Suprapubic skin (tissue), 4 donors: ENCODE results near the gene APLP2.

Experiments used
- CTCF ChIP-seq, 2 donors: fragments of 200-600 bp in 1 of 2; fragments of 450-650 bp in 1 of 2; sonication (generic) in 1 of 2; IDR thresholded peaks; one replicate each; pipeline ENCODE4 v1.5.1; 2016 to 2019; ENCODE audit warnings: antibody characterized with exemption in 2 of 2, mild to moderate bottlenecking in 1 of 2, moderate library complexity in 1 of 2
- EP300 ChIP-seq: sonication (generic); formaldehyde crosslinking; IDR thresholded peaks from one replicate; pipeline ENCODE4 v1.6.1; 2017; ENCODE audit warnings: antibody characterized with exemption
- POLR2A ChIP-seq, 2 donors: fragments of 450-650 bp; IDR thresholded peaks; one replicate each; pipeline ENCODE4 v1.6.1; 2017; ENCODE audit warnings: antibody characterized with exemption in 2 of 2, mild to moderate bottlenecking in 2 of 2, moderate library complexity in 2 of 2
- POLR2AphosphoS5 ChIP-seq, 3 donors: sonication (generic); formaldehyde crosslinking; IDR thresholded peaks; one replicate each; pipeline ENCODE4 v1.6.1; 2017; ENCODE audit warnings: antibody characterized with exemption in 3 of 3

- no peak for TF ChIP-seq POLR2AphosphoS5 (IDR thresholded peaks at IDR 0.05)
- no peak for TF ChIP-seq CTCF (IDR thresholded peaks at IDR 0.05)
- no peak for TF ChIP-seq POLR2A (IDR thresholded peaks at IDR 0.05)
- TF ChIP-seq EP300: no peak
Observed at GRCh38 chr11:130086669-130087068, 17.0 kb downstream of the APLP2 start.
